ENCODE results near the gene PIAS3.
A peak's percentile ranks its signal among the peaks of the same experiment; 100 is the strongest.

The PIAS3 gene

GRCh38 chr1:145857170-145857569, 1.7 kb downstream of the PIAS3 start:
- H3K4me3 Mint-ChIP-seq = peak overlapping the region; percentile 59 to 99 (median 62)

GRCh38 chr1:145855426-145855948, 3.4 kb downstream of the PIAS3 start:
- H3K36me3 Mint-ChIP-seq (ENCODE audit: low read depth) = peaks cover 53% of the 10 kb centered on the region
- no peak for TF ChIP-seq CTCF (IDR thresholded peaks at IDR 0.05; ENCODE audit: unreplicated experiment in 3 of 3)
- H3K9me3 Mint-ChIP-seq = no peaks in the 10 kb centered on the region
- peaks cover 6% of the 10 kb centered on the region for H3K4me1 Mint-ChIP-seq
- peak overlapping the region; percentile 62 to 99 (median 62) for H3K4me3 Mint-ChIP-seq
- H3K27ac Mint-ChIP-seq = no peak overlapping the region
- H3K27me3 Mint-ChIP-seq (ENCODE audit: low read depth) = no peaks in the 10 kb centered on the region

More at GRCh38 chr1:145857170-145857569, 1.7 kb downstream of the PIAS3 start:
- H3K27me3 Mint-ChIP-seq (ENCODE audit: low read depth) = no peaks in the 10 kb centered on the region
- no peaks in the 10 kb centered on the region for H3K9me3 Mint-ChIP-seq
- H3K4me1 Mint-ChIP-seq = peaks cover 6% of the 10 kb centered on the region
- H3K36me3 Mint-ChIP-seq (ENCODE audit: low read depth) = peaks cover 42% of the 10 kb centered on the region
- TF ChIP-seq CTCF (IDR thresholded peaks at IDR 0.05; ENCODE audit: unreplicated experiment in 3 of 3) = no peak
- H3K27ac Mint-ChIP-seq = no peak overlapping the region

- peak overlapping the region in 1 of 3 experiments; percentile 43 for H3K27ac Mint-ChIP-seq
- peaks cover 55% of the 10 kb centered on the region for H3K36me3 Mint-ChIP-seq (ENCODE audit: low read depth)
- no peak overlapping the region for H3K4me3 Mint-ChIP-seq
- no peaks in the 10 kb centered on the region for H3K9me3 Mint-ChIP-seq
- H3K27me3 Mint-ChIP-seq (ENCODE audit: low read depth) = no peaks in the 10 kb centered on the region
- H3K4me1 Mint-ChIP-seq = peaks cover 5% of the 10 kb centered on the region
- TF ChIP-seq CTCF (IDR thresholded peaks at IDR 0.05; ENCODE audit: unreplicated experiment in 3 of 3) = peak in 1 of 3 experiments; percentile 21
Measured at GRCh38 chr1:145849356-145850160, 9.3 kb downstream of the PIAS3 start.

- Mint-ChIP-seq H3K27me3 (ENCODE audit: low read depth) (no peaks in the 10 kb centered on the region), H3K4me1 (peaks cover 5% of the 10 kb centered on the region), H3K4me3 (peak overlapping the region in 2 of 3 experiments; percentile 26 to 40), H3K36me3 (ENCODE audit: low read depth) (peaks cover 39% of the 10 kb centered on the region), H3K9me3 (no peaks in the 10 kb centered on the region), H3K27ac (peak overlapping the region in 1 of 3 experiments; percentile 43)
- TF ChIP-seq CTCF (IDR thresholded peaks at IDR 0.05; ENCODE audit: unreplicated experiment in 3 of 3) = no peak
Measured at GRCh38 chr1:145847827-145848226, 11.1 kb downstream of the PIAS3 start.

- peak; percentile 57 to 70 (median 60) for TF ChIP-seq CTCF (IDR thresholded peaks at IDR 0.05; ENCODE audit: unreplicated experiment in 3 of 3)
- Mint-ChIP-seq H3K27me3 (ENCODE audit: low read depth) (no peaks in the 10 kb centered on the region), H3K36me3 (ENCODE audit: low read depth) (peaks cover 45% of the 10 kb centered on the region), H3K4me1 (peaks cover 5% of the 10 kb centered on the region), H3K27ac (peak overlapping the region in 1 of 3 experiments; percentile 78), H3K4me3 (no peak overlapping the region), H3K9me3 (no peaks in the 10 kb centered on the region)
Measured at GRCh38 chr1:145846201-145846612, 12.7 kb downstream of the PIAS3 start.

Measured in nephron (organoid).